Pancreas (tissue), 10 donors: ENCODE measurements around the gene GRAMD1A. TPM values are rescaled to one million over a fixed set of nuclear protein-coding genes. Genes with fewer than 3 reads are reported as not detected.

Source experiments
- ATAC-seq, 4 donors: fragments of 200-7000 bp; cut with Tn5 transposase; one replicate each; pipeline versions ENCODE4 v1.8.0 to v1.9.1; 2020; ENCODE audit warnings: mild to moderate bottlenecking in 4 of 4, moderate library complexity in 4 of 4
- DNase-seq, 6 donors: peaks; one replicate each; pipeline ENCODE4 v3.0.0-alpha.2; 2020
- FAIRE-seq: peaks from 2 replicates; lab custom pipeline; 2012; peaks lifted over from hg19 to GRCh38; lab: Jason Lieb, UNC
- H3K27ac ChIP-seq, 4 donors: fragments of 200-600 bp; sonication (generic); 1 replicate in 3 of 4; 2 replicates in 1 of 4; pipeline versions ENCODE4 v1.5.0 to v1.8.0; 2020
- H3K27me3 ChIP-seq, 4 donors: fragments of 200-600 bp; one replicate each; pipeline ENCODE4 v1.8.0; 2021
- H3K36me3 ChIP-seq, 3 donors: fragments of 200-600 bp; sonication (generic) in 1 of 3; one replicate each; pipeline versions ENCODE4 v1.5.0 to v1.8.0; 2020 to 2021
- H3K4me1 ChIP-seq, 3 donors: fragments of 200-600 bp; one replicate each; pipeline ENCODE4 v1.8.0; 2021
- H3K4me3 ChIP-seq, 4 donors: fragments of 200-600 bp; sonication (generic) in 2 of 4; one replicate each; pipeline versions ENCODE4 v1.5.0 to v1.8.0; 2020 to 2021
- H3K9me3 ChIP-seq, 4 donors: fragments of 200-600 bp; one replicate each; pipeline ENCODE4 v1.8.0; 2021
- WGBS, 2 donors: extraction: QIAGEN DNeasy Blood & Tissue Kit; methylation state at CpG; one replicate each; pipeline ENCODE4 v1.1.7; 2013; 5-methylcytosine and 5-hydroxymethylcytosine counted together
- intact Hi-C, 3 donors: fragments of 100-400 bp; cut with DNase I; formaldehyde crosslinking; loops; one replicate each; pipeline versions ENCODE4 v1.11.1 to v1.14.2; 2022
- polyA plus RNA-seq, 2 donors: library from polyadenylated mRNA; stranded (reverse); fragments of 200-250 nt; gene quantifications; one replicate each; pipeline ENCODE4 v1.2.3, GENCODE V29; 2013
- total RNA-seq, 6 donors: library from RNA; stranded (reverse); fragmentation: NEBNext Ultra II Directional in 4 of 6; extraction: Animal tissue kit (Norgen Biotek cat#: 25700) in 4 of 6; gene quantifications; one replicate each; pipeline versions ENCODE4 v1.2.1 to v1.2.4, GENCODE V29; 2021 to 2023
- TF ChIP-seq, protein P1 (sequence below), 4 donors: fragments of 200-600 bp; sonication (generic) in 3 of 4; IDR thresholded peaks; one replicate each; pipeline versions ENCODE4 v1.5.0 to v1.8.0; 2021; ENCODE audit warnings: antibody characterized with exemption in 4 of 4
- donor health status: healthy with polysubstance abuse.
- donor health status: DM: no; HTN: no; CAD: no; lungs with moderate emphysema.
- donor health status: DM: no; HTN: no; CAD: no.
- donor health status: control.
- donor health status: control.
- donor health status: Bipolar disorder and iron deficiency.
- donor health status: DM: yes; HTN: yes; CAD: no.
- donor health status: DM: no; HTN: no; CAD: no.
- donor health status: DM: no; HTN: no; CAD: no.
- donor health status: DM: yes; HTN: yes; CAD: no.

Gene GRAMD1A
- total and polyA plus RNA-seq, 8 donors, result 47.3 to 137 (median 87.4) TPM

- intact Hi-C loops, result no loop called here
- 26 to 29% methylated on average over 7 of the region's 7 CpGs for WGBS, 2 donors
- TF ChIP-seq, protein P1, sequence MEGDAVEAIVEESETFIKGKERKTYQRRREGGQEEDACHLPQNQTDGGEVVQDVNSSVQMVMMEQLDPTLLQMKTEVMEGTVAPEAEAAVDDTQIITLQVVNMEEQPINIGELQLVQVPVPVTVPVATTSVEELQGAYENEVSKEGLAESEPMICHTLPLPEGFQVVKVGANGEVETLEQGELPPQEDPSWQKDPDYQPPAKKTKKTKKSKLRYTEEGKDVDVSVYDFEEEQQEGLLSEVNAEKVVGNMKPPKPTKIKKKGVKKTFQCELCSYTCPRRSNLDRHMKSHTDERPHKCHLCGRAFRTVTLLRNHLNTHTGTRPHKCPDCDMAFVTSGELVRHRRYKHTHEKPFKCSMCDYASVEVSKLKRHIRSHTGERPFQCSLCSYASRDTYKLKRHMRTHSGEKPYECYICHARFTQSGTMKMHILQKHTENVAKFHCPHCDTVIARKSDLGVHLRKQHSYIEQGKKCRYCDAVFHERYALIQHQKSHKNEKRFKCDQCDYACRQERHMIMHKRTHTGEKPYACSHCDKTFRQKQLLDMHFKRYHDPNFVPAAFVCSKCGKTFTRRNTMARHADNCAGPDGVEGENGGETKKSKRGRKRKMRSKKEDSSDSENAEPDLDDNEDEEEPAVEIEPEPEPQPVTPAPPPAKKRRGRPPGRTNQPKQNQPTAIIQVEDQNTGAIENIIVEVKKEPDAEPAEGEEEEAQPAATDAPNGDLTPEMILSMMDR (IDR thresholded peaks at IDR 0.05), result no peak
- Histone ChIP-seq H3K9me3 (no peaks in the 10 kb centered on the region), H3K27me3 (no peaks in the 10 kb centered on the region), H3K27ac (peak overlapping the region in 1 of 4 donors; percentile 18), H3K36me3 (no peaks in the 10 kb centered on the region), H3K4me3 (no peak overlapping the region), H3K4me1 (peaks cover 0 to 13% (median 7%) of the 10 kb centered on the region in 3 donors)
- ATAC-seq (peak; percentile 68 to 95 (median 94)), DNase-seq (peak; percentile 50 to 74 (median 61)), FAIRE-seq (no peak)
Measured at GRCh38 chr19:34985249-34986022, 14.7 kb upstream of the GRAMD1A start.

DNA sequence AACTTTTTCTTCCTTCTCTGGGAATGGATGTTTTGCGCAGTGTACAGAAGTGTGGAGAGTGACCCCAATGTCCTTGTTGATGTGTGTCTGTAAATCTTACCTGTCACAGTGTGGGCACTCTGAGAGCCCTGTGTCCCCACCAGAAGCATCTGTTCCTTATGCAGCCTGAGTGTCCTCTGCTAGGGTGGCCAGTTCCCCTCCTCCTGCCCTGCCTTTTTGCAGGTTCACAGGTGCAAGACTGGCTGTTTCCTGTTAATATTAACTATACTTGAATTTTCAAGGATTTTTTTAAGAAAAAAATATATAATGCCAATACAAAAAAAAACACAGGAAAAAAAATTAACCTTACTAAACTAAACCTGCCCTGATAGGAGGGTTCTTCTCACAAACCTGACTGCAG, 12.0 kb upstream of the GRAMD1A start:
- intact Hi-C loops, result no loop called here
- 97 to 100% methylated on average over 1 of the region's 1 CpG for WGBS, 2 donors
- ATAC-seq (peak in 3 of 4 donors; percentile 45 to 77 (median 68)), DNase-seq (peak in 3 of 6 donors; percentile 5 to 27 (median 10)), FAIRE-seq (no peak)
- no peak overlapping the region for H3K27ac ChIP-seq
- TF ChIP-seq, protein P1 (IDR thresholded peaks at IDR 0.05), result no peak
- no peak overlapping the region for H3K4me3 ChIP-seq
- H3K4me1 ChIP-seq, result peaks cover 0 to 13% (median 7%) of the 10 kb centered on the region in 3 donors
- H3K27me3 ChIP-seq, result no peaks in the 10 kb centered on the region
- H3K36me3 ChIP-seq, result no peaks in the 10 kb centered on the region
- no peaks in the 10 kb centered on the region for H3K9me3 ChIP-seq

GRCh38 chr19:34989298-34989697, 10.8 kb upstream of the GRAMD1A start:
- DNase-seq, result no peak
- Histone ChIP-seq H3K4me1 (peaks cover under 1 to 17% (median 10%) of the 10 kb centered on the region in 3 donors), H3K27ac (no peak overlapping the region), H3K4me3 (no peak overlapping the region), H3K9me3 (no peaks in the 10 kb centered on the region), H3K36me3 (no peaks in the 10 kb centered on the region), H3K27me3 (no peaks in the 10 kb centered on the region)
- no peak for ATAC-seq
- WGBS, 2 donors, result 86 to 89% methylated on average over 6 of the region's 6 CpGs
- TF ChIP-seq, protein P1 (IDR thresholded peaks at IDR 0.05), result no peak
- no peak for FAIRE-seq
- intact Hi-C loops, result no loop called here

GRCh38 chr19:34990578-34991192, 9.4 kb upstream of the GRAMD1A start:
- peak in 3 of 6 donors; percentile 1 to 7 (median 6) for DNase-seq

More at GRCh38 chr19:34990578-34991192, 9.4 kb upstream of the GRAMD1A start:
- H3K27ac ChIP-seq, result no peak overlapping the region
- ATAC-seq (no peak), FAIRE-seq (no peak)
- no peaks in the 10 kb centered on the region for H3K27me3 ChIP-seq
- H3K36me3 ChIP-seq, result no peaks in the 10 kb centered on the region
- no peaks in the 10 kb centered on the region for H3K9me3 ChIP-seq
- peaks cover 13 to 30% (median 23%) of the 10 kb centered on the region in 3 donors for H3K4me1 ChIP-seq
- intact Hi-C loops, result no loop called here
- no peak overlapping the region for H3K4me3 ChIP-seq
- WGBS, 2 donors, result 84 to 88% methylated on average over 13 of the region's 13 CpGs
- TF ChIP-seq, protein P1 (IDR thresholded peaks at IDR 0.05), result no peak
